GM18505 (cell line): Measurements from ENCODE around the gene LPIN3.

Experiments used
- ATAC-seq: cut with Tn5 transposase; IDR thresholded peaks from one replicate; pipeline ENCODE4 v1.9.1; 2021; ENCODE audit not compliant: unreplicated experiment
- POLR2A ChIP-seq: IDR thresholded peaks from 4 replicates; pipeline ENCODE4 v1.6.1; 2011; ENCODE audit warnings: borderline replicate concordance; ENCODE audit not compliant: insufficient read depth, insufficient read length; ENCODE audit errors: extremely low read depth

Gene LPIN3

GRCh38 chr20:41361757-41362747 lies 21.4 kb downstream of the LPIN3 start:
- no peak for TF ChIP-seq POLR2A
- ATAC-seq = no peak

GRCh38 chr20:41362748-41363140 lies 22.1 kb downstream of the LPIN3 start:
- no peak for ATAC-seq
- no peak for TF ChIP-seq POLR2A

GRCh38 chr20:41363601-41364000 lies 23.0 kb downstream of the LPIN3 start:
- ATAC-seq = no peak

GRCh38 chr20:41364236-41364855 lies 23.7 kb downstream of the LPIN3 start:
- TF ChIP-seq POLR2A = no peak
- ATAC-seq = no peak

More at GRCh38 chr20:41363601-41364000, 23.0 kb downstream of the LPIN3 start:
- no peak for TF ChIP-seq POLR2A

- no peak for ATAC-seq
- TF ChIP-seq POLR2A = no peak
These were observed 24.5 kb downstream of the LPIN3 start for GRCh38 chr20:41364967-41365765.

GRCh38 chr20:41365777-41366545 lies 25.3 kb downstream of the LPIN3 start:
- TF ChIP-seq POLR2A = no peak
- no peak for ATAC-seq

- ATAC-seq = no peak
- TF ChIP-seq POLR2A = no peak
These were observed 26.1 kb downstream of the LPIN3 start, which contains the start of gene EMILIN3 for GRCh38 chr20:41366546-41367392. Gene EMILIN3 (minus strand): TSS chr20:41366818. CDS start chr20:41366634, 184 bp downstream.

- TF ChIP-seq POLR2A = no peak
These were observed 26.7 kb downstream of the LPIN3 start for GRCh38 chr20:41367393-41367695.

GRCh38 chr20:41367956-41368355 lies 27.3 kb downstream of the LPIN3 start:
- ATAC-seq = no peak
- no peak for TF ChIP-seq POLR2A

More at GRCh38 chr20:41367393-41367695, 26.7 kb downstream of the LPIN3 start:
- no peak for ATAC-seq

- no peak for ATAC-seq
- no peak for TF ChIP-seq POLR2A
These were observed 29.1 kb downstream of the LPIN3 start for GRCh38 chr20:41369673-41370072.

- no peak for ATAC-seq
- TF ChIP-seq POLR2A = no peak
These were observed 29.6 kb downstream of the LPIN3 start for GRCh38 chr20:41370176-41370575.

GRCh38 chr20:41371371-41371770 lies 30.8 kb downstream of the LPIN3 start:
- no peak for ATAC-seq
- TF ChIP-seq POLR2A = no peak

GRCh38 chr20:41373251-41373783 lies 32.7 kb downstream of the LPIN3 start:
- TF ChIP-seq POLR2A = no peak
- ATAC-seq = no peak
